ENCODE data around the gene OAS3.

- TF ChIP-seq CTCF (conservative IDR thresholded peaks at IDR 0.05; ENCODE audit: low read depth, low read length) (no peak), EZH2phosphoT487 (IDR thresholded peaks at IDR 0.05; ENCODE audit: borderline replicate concordance, low read length) (no peak)
These were observed 12.4 kb downstream of the OAS3 start for GRCh38 chr12:112950701-112951100.
